AG20443 (cell line): Measurements from ENCODE around the gene ENGASE.
A peak's percentile ranks its signal among the peaks of the same experiment; 100 is the strongest.

Experiments used
- DNase-seq: peaks from one replicate; pipeline ENCODE4 v3.0.0; 2012; ENCODE audit warnings: low spot score, mixed read lengths

Gene ENGASE

DNA sequence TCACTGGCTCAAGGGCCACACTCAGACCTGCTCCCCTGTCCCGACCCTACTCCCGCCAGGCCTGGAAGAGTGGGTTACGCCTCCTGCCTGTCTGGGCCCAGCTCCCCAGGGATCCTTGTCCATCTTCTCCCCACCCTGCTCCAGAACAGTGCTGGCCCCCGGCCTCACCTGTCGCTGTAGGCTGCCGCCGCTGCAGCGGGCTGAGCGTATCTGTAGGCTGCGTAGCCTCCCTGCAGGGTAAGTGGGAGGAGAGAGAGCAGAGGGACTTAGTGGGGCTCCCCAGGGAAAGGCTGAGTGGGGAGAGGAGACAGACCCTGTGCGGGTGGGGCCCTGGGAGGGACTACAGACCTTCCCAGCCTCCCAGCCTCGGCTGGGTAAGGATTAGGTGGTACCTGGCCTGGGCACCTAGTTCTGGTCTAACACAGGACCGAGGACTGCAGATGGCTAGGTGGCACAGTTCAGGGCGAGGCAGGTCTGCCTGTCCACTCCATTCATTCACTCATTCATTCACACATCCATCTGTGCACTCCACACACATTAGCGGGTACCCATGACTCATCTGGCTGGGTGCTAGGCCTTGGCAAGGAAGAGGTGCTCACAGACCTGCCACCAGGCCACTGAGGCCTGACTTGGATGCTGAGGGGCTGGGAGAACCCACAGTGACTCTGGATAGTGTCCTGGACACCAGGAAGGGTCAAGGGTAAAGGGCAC lies 20.9 kb downstream of the ENGASE start:
- no peak for DNase-seq

- no peak for DNase-seq
Observed at GRCh38 chr17:79096477-79096876, 21.9 kb downstream of the ENGASE start.

GRCh38 chr17:79097226-79098055 lies 22.8 kb downstream of the ENGASE start:
- no peak for DNase-seq

DNA sequence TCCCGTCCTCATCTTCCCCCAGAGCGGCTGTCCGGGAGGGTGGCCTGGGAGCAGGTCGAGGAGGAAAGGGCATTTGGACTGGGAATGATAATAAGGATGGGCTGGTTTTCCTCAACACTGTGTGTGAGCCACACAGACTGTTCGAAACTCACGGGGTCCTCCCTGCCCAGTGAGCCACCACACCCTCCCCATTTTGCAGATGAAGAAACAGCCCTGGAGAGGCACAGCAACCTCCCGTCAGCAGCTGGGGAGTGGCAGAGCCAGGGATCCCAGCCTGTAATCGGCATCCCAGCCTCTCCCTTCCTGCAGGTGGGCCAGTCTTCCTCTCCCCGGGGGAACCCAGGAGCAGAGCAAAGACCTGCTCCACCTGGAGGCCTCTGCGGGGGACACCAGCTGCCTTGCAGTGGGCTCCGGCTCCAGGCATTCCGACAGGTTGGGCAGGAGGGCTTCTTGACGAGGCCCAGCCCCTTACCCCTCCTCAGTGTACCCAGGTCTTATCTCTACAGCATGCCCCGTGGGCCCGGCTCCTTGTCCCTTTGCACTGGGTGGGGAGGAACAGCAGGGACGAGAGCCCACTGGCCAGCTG lies 23.8 kb downstream of the ENGASE start:
- DNase-seq: no peak

DNA sequence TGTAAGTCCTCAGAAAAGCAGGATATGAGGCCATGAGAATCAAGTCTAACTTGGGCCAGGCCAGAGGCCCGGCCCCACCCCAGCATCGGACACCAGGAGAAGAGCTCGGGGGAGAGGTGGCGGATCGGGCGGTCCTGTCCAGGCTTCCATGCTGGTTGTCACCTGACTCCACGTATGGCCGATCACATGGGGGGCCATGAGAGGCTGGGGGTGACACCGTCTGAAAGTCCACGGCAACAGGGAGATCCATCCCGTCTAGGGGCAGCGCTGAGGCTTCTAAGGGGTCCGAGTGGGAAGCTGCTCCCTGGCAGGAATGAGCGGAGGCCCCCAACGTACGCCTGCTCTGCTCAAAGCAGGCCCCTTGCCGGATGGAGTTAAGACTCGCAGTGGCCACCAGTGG lies 25.8 kb downstream of the ENGASE start:
- DNase-seq: no peak

DNA sequence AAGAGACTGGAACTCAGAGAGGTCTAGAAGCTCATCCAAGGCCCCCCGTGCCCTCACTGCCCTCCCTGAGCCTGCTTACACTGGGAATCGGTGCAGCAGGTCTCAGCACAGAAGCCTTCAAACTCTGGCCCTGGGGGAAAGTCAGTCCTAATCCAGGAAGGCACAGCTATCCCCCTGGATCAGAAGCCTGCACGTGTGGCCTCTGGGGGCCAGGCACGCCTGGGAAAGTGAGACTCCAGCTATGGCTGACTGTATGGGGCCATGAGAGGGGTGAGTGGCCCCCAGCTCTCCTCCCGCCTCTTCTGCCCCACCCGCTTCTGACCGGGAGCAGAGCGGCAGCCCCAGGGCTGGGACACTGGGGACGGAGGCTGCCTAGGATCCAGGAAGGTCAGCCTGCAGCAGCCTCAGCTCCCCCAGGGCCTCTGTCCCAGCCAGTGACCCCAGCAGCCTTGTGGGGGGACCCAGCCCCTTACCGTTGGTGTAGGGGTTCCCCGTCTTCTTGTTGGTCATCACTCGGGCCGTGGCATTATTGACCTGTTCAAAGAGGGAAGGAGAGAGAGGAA lies 26.6 kb downstream of the ENGASE start:
- no peak for DNase-seq

- DNase-seq: no peak
Observed at GRCh38 chr17:79102214-79102613, 27.6 kb downstream of the ENGASE start.

DNA sequence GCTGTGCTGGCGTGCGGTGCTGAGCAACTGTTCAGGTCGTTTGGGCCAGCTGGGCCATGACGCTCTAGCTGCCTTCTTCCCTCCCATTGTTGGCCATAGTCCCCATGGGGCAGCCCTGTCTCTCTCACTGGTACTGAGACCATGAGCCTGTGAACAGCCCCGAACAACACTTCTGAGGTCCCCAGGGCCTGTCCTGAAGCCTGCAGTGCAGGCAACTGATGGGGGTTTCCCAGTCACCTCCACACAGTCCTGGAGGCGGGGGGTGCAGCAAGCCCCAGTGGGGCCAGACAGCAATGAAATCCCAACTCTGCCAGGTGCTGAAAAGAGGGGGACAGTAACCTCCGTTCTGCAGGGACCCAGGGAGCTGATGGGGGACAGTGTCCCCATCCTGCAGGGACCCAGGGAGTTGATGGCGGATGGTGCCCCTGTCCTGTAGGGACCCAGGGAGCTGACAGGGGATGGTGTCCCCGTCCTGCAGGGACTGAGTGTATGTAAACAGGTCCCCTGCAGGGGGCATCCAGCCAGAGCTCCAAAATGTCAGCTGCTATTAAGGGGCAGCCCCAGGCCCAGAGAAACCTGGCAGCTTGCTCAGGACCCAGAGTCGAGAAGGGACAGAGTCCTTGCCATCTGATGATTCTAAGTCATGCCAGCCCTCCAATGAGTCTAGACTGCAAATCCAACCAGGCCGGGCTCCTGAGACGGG lies 30.4 kb downstream of the ENGASE start:
- DNase-seq: no peak

DNA sequence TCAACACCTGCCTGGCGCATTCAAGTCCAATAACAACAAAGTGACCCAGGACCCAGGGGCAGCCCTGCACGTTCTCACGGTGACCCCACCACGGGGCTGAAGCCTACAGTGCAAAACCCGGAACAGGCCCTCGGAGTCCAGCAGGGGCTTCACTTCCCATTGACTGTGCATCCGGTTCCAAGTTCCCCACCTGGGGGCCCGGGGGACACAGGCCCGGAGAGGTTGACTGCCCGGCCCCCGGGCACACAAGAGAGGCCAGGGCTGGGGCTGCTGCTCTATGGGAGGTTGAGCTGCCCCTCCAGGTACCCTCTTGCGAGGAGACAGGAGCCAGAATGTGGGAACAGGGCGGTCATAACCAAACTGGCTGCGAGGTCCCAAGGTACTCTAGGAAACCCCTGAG lies 31.3 kb downstream of the ENGASE start:
- no peak for DNase-seq

GRCh38 chr17:79106958-79107357 lies 32.3 kb downstream of the ENGASE start:
- DNase-seq: no peak

GRCh38 chr17:79107499-79108231 lies 33.0 kb downstream of the ENGASE start:
- DNase-seq: no peak

GRCh38 chr17:79108232-79108850 lies 33.7 kb downstream of the ENGASE start:
- DNase-seq: no peak

GRCh38 chr17:79108870-79109269 lies 34.2 kb downstream of the ENGASE start:
- no peak for DNase-seq

- DNase-seq: no peak
Observed at GRCh38 chr17:79109584-79109983, 35.0 kb downstream of the ENGASE start.

- DNase-seq: no peak
Observed at GRCh38 chr17:79111097-79111496, 36.5 kb downstream of the ENGASE start.

- DNase-seq: no peak
Observed at GRCh38 chr17:79112471-79112870, 37.8 kb downstream of the ENGASE start.

- no peak for DNase-seq
Observed at GRCh38 chr17:79113699-79114457, 39.3 kb downstream of the ENGASE start.

- DNase-seq: peak; percentile 57
Observed at GRCh38 chr17:79114458-79115301, 40.1 kb downstream of the ENGASE start.

DNA sequence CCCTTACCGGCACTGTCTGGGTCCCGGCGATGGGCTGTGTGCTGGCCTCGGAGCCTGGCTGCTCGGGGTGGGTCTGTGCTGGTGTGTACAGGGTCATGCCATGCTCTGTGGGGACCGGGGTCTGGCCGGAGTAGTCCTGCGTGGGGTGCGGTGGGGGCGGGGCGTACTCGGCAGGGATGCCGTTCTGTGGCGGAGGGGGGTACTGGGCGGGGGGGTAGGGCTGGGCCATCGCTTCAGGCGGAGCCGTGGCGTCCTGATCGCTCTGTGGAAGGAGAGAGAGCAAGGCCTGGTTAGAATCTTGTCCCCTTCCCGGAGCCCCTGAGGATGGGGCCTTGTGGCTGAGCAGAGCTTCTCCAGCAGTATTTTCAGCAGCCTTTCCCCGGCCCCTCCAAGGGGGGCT lies 40.9 kb downstream of the ENGASE start:
- no peak for DNase-seq
